ENCODE results near the gene PRR12.

Gene PRR12

DNA sequence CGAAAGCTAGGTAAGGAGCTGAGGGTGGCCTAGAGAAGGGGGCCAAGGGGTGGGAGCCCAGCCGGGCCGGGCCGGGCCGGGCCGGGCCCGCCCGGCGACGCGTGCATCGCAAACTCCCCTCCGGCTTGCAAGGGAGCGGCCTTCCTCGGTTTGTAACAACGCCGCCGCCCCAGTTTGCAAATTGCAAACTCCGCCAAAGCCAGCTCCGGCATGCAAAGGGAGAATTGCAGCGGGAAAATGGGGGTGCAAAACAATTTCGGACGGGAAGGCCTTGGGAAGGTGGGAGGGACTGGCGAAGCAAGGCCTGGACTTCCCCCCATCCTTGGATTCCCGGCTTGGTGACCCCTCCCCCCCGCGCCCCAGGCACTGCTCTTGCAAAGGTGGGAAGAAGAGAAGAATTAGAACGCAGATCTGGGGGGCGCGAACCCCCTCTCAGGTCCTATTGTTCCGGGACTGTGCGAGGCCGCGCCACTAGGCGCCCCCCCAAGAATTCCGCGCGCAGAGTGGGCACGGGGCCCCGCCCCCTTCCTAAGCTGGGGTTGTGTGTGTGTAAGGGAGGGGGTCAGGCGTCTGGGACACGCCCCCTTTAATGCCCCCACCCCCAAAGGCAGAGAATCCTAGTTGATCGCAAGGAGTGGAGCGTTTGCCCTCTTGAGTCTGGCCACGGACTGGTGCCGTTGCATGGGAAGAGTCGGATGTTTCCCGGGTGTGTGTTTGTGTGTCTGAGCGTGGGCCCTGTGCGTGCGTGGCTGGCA is 926 bp downstream of the PRR12 start:
- H3K4me3 ChIP-seq (ENCODE audit: insufficient read depth, low read depth, low read length): peak overlapping the region; percentile 99
- H3K4me1 ChIP-seq (ENCODE audit: control insufficient read depth, insufficient read depth, low read length): peaks cover 6% of the 10 kb centered on the region
- H3K9me3 ChIP-seq (ENCODE audit: control insufficient read depth, low read length): no peaks in the 10 kb centered on the region
- peaks cover 17% of the 10 kb centered on the region for H3K36me3 ChIP-seq (ENCODE audit: control insufficient read depth, insufficient read depth, low read length)
- WGBS, 2 experiments: 0 to 1% methylated on average over 51 of the region's 51 CpGs
- no peaks in the 10 kb centered on the region for H3K27me3 ChIP-seq (ENCODE audit: control insufficient read depth, insufficient read depth, low read length, poor library complexity, severe bottlenecking)
- H3K27ac ChIP-seq (ENCODE audit: insufficient read depth, low read depth, low read length, poor library complexity, severe bottlenecking): peak overlapping the region; percentile 72

- Histone ChIP-seq H3K9me3 (ENCODE audit: control insufficient read depth, low read length) (no peaks in the 10 kb centered on the region), H3K27me3 (ENCODE audit: control insufficient read depth, insufficient read depth, low read length, poor library complexity, severe bottlenecking) (no peaks in the 10 kb centered on the region), H3K27ac (ENCODE audit: insufficient read depth, low read depth, low read length, poor library complexity, severe bottlenecking) (peak overlapping the region; percentile 69), H3K4me3 (ENCODE audit: insufficient read depth, low read depth, low read length) (peak overlapping the region; percentile 99), H3K36me3 (ENCODE audit: control insufficient read depth, insufficient read depth, low read length) (peaks cover 19% of the 10 kb centered on the region), H3K4me1 (ENCODE audit: control insufficient read depth, insufficient read depth, low read length) (peaks cover 6% of the 10 kb centered on the region)
- WGBS, 2 experiments: 1% methylated on average over 28 of the region's 28 CpGs
These were observed 1.7 kb downstream of the PRR12 start for GRCh38 chr19:49592486-49593232.

DNA sequence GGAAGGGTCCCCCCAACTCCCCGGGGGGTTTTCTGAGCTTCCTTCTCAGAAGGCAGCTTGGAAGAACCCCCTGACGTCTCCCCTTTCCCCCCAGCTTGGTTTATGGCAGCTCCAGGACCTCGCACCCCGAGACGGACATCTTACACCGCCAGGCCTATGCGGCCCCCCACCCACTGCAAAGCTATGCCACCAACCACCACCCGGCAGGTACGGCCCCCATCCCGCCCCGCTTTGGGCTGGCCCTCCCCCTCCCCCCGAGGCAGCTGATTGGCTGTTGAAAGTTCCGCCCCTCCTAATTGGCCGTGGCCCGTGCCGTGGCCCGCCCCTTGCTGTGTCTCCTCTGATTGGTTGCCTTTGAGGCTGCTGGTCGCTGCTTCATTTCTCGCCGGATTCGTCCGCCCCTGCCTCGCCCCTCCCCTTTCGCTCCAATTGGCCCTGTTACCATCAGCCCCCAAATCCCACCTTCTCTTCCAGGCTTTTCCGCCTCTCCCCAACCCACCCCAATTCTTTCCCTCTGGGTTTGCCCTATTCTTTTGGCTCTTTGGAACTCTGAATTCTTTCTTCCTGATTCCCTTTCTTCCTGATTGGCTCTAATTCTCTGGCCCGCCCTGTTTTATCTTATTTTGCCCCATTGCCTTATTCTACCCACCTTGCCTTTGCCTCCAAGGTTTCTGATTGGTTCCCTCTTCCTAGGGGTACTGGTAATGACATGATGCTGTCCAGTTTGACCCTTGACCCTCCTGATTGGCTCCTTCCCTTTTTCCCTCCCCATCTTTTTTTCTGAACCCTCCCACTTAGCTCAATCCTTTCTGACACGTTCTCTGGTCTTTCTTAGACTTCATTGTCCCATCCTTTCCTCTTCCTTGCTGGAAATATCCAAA is 2.5 kb downstream of the PRR12 start:
- Histone ChIP-seq H3K27ac (ENCODE audit: insufficient read depth, low read depth, low read length, poor library complexity, severe bottlenecking) (peak overlapping the region; percentile 69), H3K27me3 (ENCODE audit: control insufficient read depth, insufficient read depth, low read length, poor library complexity, severe bottlenecking) (no peaks in the 10 kb centered on the region), H3K4me3 (ENCODE audit: insufficient read depth, low read depth, low read length) (peak overlapping the region; percentile 99), H3K4me1 (ENCODE audit: control insufficient read depth, insufficient read depth, low read length) (peaks cover 6% of the 10 kb centered on the region), H3K36me3 (ENCODE audit: control insufficient read depth, insufficient read depth, low read length) (peaks cover 23% of the 10 kb centered on the region), H3K9me3 (ENCODE audit: control insufficient read depth, low read length) (no peaks in the 10 kb centered on the region)
- 6 to 7% methylated on average over 25 to 27 of the region's 27 CpGs for WGBS, 2 experiments

GRCh38 chr19:49594157-49594992 is 3.4 kb downstream of the PRR12 start:
- H3K27ac ChIP-seq (ENCODE audit: insufficient read depth, low read depth, low read length, poor library complexity, severe bottlenecking): no peak overlapping the region

GRCh38 chr19:49594993-49595818 is 4.2 kb downstream of the PRR12 start:
- Histone ChIP-seq H3K4me3 (ENCODE audit: insufficient read depth, low read depth, low read length) (no peak overlapping the region), H3K27me3 (ENCODE audit: control insufficient read depth, insufficient read depth, low read length, poor library complexity, severe bottlenecking) (no peaks in the 10 kb centered on the region), H3K4me1 (ENCODE audit: control insufficient read depth, insufficient read depth, low read length) (peaks cover 6% of the 10 kb centered on the region), H3K36me3 (ENCODE audit: control insufficient read depth, insufficient read depth, low read length) (peaks cover 39% of the 10 kb centered on the region), H3K9me3 (ENCODE audit: control insufficient read depth, low read length) (no peaks in the 10 kb centered on the region), H3K27ac (ENCODE audit: insufficient read depth, low read depth, low read length, poor library complexity, severe bottlenecking) (no peak overlapping the region)
- WGBS, 2 experiments: 93 to 95% methylated on average over 35 of the region's 35 CpGs

More at GRCh38 chr19:49594157-49594992, 3.4 kb downstream of the PRR12 start:
- Histone ChIP-seq H3K9me3 (ENCODE audit: control insufficient read depth, low read length) (no peaks in the 10 kb centered on the region), H3K36me3 (ENCODE audit: control insufficient read depth, insufficient read depth, low read length) (peaks cover 31% of the 10 kb centered on the region), H3K27me3 (ENCODE audit: control insufficient read depth, insufficient read depth, low read length, poor library complexity, severe bottlenecking) (no peaks in the 10 kb centered on the region), H3K4me3 (ENCODE audit: insufficient read depth, low read depth, low read length) (no peak overlapping the region), H3K4me1 (ENCODE audit: control insufficient read depth, insufficient read depth, low read length) (peaks cover 6% of the 10 kb centered on the region)
- WGBS, 2 experiments: 95 to 97% methylated on average over 35 of the region's 35 CpGs

DNA sequence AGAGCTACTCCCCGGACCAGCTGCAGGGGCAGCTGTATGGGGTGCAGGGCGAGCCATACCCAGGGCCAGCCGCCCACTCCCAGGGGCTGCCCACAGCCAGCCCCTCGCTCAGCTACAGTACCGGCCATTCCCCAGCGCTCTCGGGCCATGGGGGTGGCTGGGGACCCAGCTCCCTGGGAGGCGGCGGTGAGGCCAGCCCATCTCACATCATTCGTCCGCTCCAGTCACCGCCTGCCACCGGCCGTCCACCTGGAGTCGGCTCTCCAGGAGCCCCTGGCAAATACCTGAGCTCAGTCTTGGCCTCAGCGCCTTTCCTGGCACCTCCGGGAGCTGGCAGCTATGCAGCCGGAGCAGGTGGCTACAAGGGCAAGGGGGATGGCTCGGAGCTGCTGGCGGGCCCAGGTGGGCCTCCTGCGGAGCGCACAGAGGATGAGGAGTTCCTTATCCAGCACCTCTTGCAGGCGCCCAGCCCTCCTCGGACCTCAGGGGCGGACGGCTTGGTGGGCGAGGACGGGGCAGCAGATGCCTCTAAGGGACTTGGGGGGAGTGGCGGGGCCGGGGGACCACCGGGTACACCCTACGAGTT is 4.9 kb downstream of the PRR12 start:
- H3K27me3 ChIP-seq (ENCODE audit: control insufficient read depth, insufficient read depth, low read length, poor library complexity, severe bottlenecking): no peaks in the 10 kb centered on the region
- WGBS, 2 experiments: 94 to 95% methylated on average over 32 of the region's 32 CpGs
- H3K36me3 ChIP-seq (ENCODE audit: control insufficient read depth, insufficient read depth, low read length): peaks cover 44% of the 10 kb centered on the region
- H3K4me1 ChIP-seq (ENCODE audit: control insufficient read depth, insufficient read depth, low read length): peaks cover 6% of the 10 kb centered on the region
- H3K4me3 ChIP-seq (ENCODE audit: insufficient read depth, low read depth, low read length): no peak overlapping the region
- no peaks in the 10 kb centered on the region for H3K9me3 ChIP-seq (ENCODE audit: control insufficient read depth, low read length)
- no peak overlapping the region for H3K27ac ChIP-seq (ENCODE audit: insufficient read depth, low read depth, low read length, poor library complexity, severe bottlenecking)

GRCh38 chr19:49596407-49596806 is 5.4 kb downstream of the PRR12 start:
- H3K9me3 ChIP-seq (ENCODE audit: control insufficient read depth, low read length): no peaks in the 10 kb centered on the region
- H3K27me3 ChIP-seq (ENCODE audit: control insufficient read depth, insufficient read depth, low read length, poor library complexity, severe bottlenecking): no peaks in the 10 kb centered on the region
- no peak overlapping the region for H3K27ac ChIP-seq (ENCODE audit: insufficient read depth, low read depth, low read length, poor library complexity, severe bottlenecking)
- WGBS, 2 experiments: 94 to 96% methylated on average over 15 of the region's 15 CpGs
- H3K4me1 ChIP-seq (ENCODE audit: control insufficient read depth, insufficient read depth, low read length): peaks cover 6% of the 10 kb centered on the region
- H3K4me3 ChIP-seq (ENCODE audit: insufficient read depth, low read depth, low read length): no peak overlapping the region
- H3K36me3 ChIP-seq (ENCODE audit: control insufficient read depth, insufficient read depth, low read length): peaks cover 44% of the 10 kb centered on the region

- Histone ChIP-seq H3K36me3 (ENCODE audit: control insufficient read depth, insufficient read depth, low read length) (peaks cover 50% of the 10 kb centered on the region), H3K27me3 (ENCODE audit: control insufficient read depth, insufficient read depth, low read length, poor library complexity, severe bottlenecking) (no peaks in the 10 kb centered on the region), H3K4me1 (ENCODE audit: control insufficient read depth, insufficient read depth, low read length) (peaks cover 6% of the 10 kb centered on the region), H3K27ac (ENCODE audit: insufficient read depth, low read depth, low read length, poor library complexity, severe bottlenecking) (no peak overlapping the region), H3K4me3 (ENCODE audit: insufficient read depth, low read depth, low read length) (no peak overlapping the region), H3K9me3 (ENCODE audit: control insufficient read depth, low read length) (no peaks in the 10 kb centered on the region)
- WGBS, 2 experiments: 96 to 97% methylated on average over 65 of the region's 65 CpGs
These were observed 6.1 kb downstream of the PRR12 start for GRCh38 chr19:49596954-49597702.

Measured in ectodermal cell (in vitro differentiated cells).